HG02885 (cell line): ENCODE results near the gene NDUFS8.

ENCODE experiments used
- ATAC-seq: cut with Tn5 transposase; IDR thresholded peaks from one replicate; pipeline ENCODE4 v1.9.1; 2021; ENCODE audit warnings: mild to moderate bottlenecking; ENCODE audit not compliant: unreplicated experiment, poor library complexity

NDUFS8 gene

GRCh38 chr11:68002938-68003845 lies 27.3 kb upstream of the NDUFS8 start:
- ATAC-seq = peak; percentile 44

- peak; percentile 67 for ATAC-seq
Observed at GRCh38 chr11:68003846-68004550, 26.5 kb upstream of the NDUFS8 start, which contains the start of gene UNC93B1. Gene UNC93B1 (minus strand): TSS chr11:68004097. CDS start chr11:68004043, 54 bp downstream.

- ATAC-seq = no peak
Observed at GRCh38 chr11:68004551-68005335, 25.7 kb upstream of the NDUFS8 start.

DNA sequence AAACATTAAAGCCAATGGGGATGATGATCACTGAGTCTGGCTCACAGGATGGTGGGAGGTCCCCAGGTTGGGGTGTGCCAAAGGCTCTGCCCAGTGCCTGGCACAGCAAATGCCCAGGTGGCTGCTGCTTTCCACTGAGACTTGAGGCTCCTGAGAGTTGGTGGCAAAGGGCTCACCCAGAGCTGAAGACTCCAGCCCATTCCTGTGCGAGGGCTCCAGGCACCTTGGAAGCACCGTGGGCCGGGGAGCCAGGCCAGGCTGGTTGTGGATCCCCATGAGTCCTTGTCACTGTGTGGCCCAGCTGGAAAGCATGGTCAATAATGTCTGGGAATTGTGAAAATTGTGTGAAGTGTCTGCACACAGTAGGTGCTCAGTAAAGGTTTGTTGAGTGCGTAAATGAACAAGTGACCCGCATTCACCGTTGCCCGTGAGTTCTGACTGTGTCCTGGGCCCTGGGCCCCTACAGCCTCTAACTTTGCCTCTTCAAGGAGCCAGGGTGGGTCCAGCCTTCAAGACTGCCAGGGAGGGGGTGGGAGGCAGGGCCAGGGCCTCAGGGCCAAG lies 23.8 kb upstream of the NDUFS8 start:
- ATAC-seq = no peak

DNA sequence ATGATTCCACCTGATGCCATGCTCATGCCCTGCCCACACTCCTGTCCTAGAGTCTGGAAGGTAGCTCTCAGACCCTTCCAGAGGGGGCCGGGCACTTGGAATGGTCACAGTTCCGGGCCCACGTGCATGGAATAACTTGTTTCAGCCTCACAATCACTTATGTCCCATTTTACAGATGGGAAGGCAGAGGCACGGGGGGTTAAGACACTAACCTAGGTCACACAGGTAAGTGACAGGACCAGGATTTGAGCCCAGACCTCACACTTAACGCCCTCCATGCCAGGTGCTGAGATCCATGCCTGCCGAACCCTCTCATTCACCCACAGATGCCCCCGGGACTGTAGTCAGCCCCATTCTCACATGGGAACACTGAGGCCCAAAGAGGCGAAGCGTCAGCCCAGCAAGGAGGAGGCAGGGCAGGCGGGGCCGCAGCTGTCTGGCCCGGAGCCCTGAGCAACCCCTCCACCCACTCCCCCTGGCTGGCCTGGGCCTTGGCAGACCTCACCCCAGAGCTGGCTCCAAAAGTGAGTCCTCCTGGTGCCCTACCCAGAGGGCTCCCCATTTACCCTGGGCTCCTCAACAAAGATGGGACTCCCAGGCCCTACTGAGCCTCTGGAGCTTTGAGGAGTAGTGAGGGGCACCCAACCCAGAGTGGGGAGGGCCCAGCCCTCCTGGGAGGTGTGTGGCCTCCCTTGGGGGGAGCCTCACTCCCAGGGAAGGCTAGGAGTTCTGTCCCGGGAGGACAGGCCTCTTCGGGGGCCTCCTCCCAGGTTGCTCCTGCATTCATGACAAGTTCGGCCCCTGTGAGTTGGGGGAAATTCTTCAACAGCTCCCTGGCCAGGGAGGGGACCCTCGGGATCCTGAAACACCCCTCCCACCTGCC lies 22.7 kb upstream of the NDUFS8 start:
- no peak for ATAC-seq

- no peak for ATAC-seq
Observed at GRCh38 chr11:68008381-68009337, 21.8 kb upstream of the NDUFS8 start.

DNA sequence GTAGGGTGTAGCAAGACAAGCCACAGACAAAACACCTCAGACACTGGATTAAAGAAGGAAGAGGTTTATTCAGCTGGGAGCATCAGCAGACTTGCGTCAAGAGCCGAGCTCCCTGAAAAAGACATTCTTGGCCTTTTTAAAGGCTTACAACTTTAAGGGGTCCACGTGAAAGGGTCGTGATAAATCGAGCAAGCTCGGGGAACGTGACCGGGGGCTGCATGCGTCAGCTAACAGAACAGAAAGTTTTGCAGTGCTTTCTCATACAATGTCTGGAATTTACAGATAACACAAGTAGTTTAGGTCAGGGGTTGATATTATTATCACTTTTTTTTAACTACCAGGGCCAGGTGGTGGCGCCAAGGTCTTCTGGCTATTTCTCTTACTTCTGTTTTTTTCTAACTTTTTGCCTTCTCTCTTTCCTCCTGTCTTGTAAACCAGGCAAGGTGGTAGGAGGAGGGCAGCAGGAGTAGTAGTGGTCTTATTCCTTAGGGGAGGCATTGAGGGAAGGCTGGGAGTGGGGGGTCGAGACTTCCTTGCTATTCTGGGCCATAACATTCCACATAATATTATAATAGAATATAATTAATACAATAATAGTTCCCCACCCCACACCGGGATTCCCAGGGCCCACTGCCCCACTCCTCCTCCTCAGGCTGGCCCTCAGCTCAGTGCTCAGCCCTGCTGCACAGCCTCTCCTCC lies 20.9 kb upstream of the NDUFS8 start:
- no peak for ATAC-seq

- no peak for ATAC-seq
Observed at GRCh38 chr11:68010090-68011041, 20.1 kb upstream of the NDUFS8 start, which contains the start of gene ALDH3B1. Gene ALDH3B1 (plus strand): TSS chr11:68010327. CDS start chr11:68015298, 4,971 bp downstream.

- no peak for ATAC-seq
Observed at GRCh38 chr11:68011051-68011943, 19.2 kb upstream of the NDUFS8 start.

DNA sequence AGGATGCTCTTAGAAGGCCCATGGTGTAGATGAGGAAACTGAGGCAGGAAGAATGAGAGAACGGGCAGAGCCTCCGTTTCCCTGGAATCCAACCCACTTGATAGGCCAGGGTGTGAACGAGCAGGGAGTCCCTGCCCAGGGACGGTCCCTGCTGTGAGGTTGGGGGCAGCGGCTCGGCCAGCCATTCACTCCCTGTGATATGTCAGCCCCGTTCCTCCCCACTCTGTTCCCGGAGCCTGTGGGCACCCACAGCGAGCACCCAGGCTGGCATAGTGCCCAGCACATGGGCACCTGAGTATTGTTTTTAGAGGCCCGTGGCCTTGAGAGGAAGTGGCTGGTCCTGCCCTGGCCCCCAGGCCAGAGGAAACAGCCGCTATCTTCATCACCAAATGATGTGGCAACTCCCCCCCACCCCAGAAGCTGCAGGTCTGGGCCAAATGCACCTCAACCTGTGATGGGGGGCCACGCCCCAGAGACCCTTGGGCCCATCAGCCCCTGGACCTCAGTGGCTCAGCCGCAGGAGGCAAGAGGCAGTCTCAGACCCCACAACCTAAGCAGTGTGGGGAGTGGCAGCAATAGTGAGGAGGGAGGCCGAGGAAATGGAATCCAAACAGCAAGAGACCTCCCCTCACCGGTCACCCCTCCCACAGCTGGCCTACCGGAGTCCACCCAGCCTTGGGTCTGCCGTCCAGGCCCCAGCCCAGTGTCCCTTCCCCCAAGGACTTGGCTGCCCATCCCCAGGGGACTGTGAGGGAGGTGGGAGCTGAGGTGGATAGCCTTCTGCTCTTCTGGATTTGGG lies 18.2 kb upstream of the NDUFS8 start:
- ATAC-seq = no peak

DNA sequence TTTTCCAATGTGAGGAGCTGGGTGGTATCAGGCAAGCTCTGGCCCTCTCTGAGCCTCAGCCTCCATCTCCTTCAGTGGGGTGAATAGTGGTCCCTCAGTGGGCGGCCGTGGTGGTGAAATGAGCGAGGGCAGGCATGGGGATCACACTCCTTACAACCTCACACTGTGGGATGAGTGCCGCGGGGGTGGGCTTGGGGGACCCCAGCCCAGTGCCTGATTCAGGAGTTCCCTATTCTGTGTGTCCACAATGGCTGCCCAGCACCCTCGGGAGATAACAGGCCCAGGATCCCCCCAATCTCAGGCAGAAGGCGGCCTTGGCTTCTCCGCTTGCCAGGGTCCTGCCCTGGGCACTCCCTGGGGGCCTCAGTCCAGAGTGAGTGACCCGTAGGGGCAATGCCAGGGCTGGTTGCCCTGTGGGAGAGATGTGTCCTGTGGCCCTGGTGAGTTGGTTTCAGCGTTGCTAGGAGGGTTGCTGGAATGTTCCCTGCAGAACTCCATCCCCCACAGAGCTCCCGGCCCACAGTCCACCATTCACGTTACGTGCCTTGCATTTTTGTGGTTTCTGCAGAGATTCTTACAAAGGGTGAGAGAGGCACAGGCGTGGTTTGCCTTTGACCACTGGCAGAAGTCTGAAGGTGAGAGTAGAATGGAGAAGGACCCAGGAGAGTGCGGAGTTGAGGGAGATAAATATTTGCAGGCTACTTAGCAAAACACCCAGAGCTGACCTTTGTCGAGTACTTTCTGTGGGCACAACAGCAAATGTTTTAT lies 17.5 kb upstream of the NDUFS8 start:
- no peak for ATAC-seq

DNA sequence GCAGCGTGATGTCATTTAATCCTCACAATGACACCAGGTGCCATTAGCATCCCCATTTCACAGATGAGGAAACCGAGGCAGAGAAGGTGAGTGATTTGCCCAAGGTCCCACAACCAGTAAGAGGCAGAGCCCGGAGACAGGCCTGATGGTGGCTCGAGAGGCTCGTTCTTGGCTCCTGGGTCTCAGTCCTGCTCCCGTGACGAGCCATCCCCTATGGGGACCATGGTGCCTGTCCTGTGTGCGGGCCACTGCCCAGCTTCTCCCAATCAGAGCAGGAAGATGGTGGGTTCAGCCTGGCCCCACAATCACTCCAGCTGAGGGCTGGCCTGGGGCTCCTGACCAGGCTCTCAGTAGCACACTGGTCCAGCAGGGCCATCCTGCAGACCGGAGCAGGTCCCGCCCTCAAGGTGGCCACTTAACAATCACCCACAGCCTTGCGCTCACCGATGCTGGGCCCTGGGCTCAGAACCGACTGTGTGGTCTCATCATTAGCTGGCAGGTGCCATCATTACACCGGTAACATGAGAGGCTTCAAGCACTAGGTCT lies 16.8 kb upstream of the NDUFS8 start:
- ATAC-seq = no peak

GRCh38 chr11:68014157-68014946 lies 16.1 kb upstream of the NDUFS8 start:
- ATAC-seq = no peak
